ENCODE results near the gene LHX5.
"Not testable (repeated sequence)": the region's sequence is repeated elsewhere in the genome, so short reads cannot be mapped to it uniquely, and the experiment has no call there.

Gene LHX5

GRCh38 chr12:113471619-113472171, at the start of gene LHX5:
Gene LHX5 (minus strand): TSS chr12:113471871. CDS start chr12:113471498, 373 bp downstream.
- FAIRE-seq: no peak

GRCh38 chr12:113519464-113520307, 48.0 kb upstream of the LHX5 start:
- FAIRE-seq: no peak

GRCh38 chr12:113515082-113515856, 43.6 kb upstream of the LHX5 start:
- FAIRE-seq: no peak

- FAIRE-seq: no peak
Measured at GRCh38 chr12:113514602-113515001, 42.9 kb upstream of the LHX5 start.

- no peak for FAIRE-seq
Measured at GRCh38 chr12:113512568-113512967, 40.9 kb upstream of the LHX5 start.

- no peak for FAIRE-seq
Measured at GRCh38 chr12:113506867-113507266, 35.2 kb upstream of the LHX5 start.

- FAIRE-seq: no peak
Measured at GRCh38 chr12:113505941-113506340, 34.3 kb upstream of the LHX5 start.

GRCh38 chr12:113504917-113505316, 33.2 kb upstream of the LHX5 start:
- FAIRE-seq: no peak

- FAIRE-seq: no peak
Measured at GRCh38 chr12:113500782-113501311, 29.2 kb upstream of the LHX5 start.

- no peak for FAIRE-seq
Measured at GRCh38 chr12:113500306-113500675, 28.6 kb upstream of the LHX5 start.

GRCh38 chr12:113498490-113498889, 26.8 kb upstream of the LHX5 start:
- no peak for FAIRE-seq

GRCh38 chr12:113497693-113498092, 26.0 kb upstream of the LHX5 start:
- FAIRE-seq: no peak

- FAIRE-seq: not testable (repeated sequence)
Measured at GRCh38 chr12:113495941-113496340, 24.3 kb upstream of the LHX5 start.

- FAIRE-seq: no peak
Measured at GRCh38 chr12:113488322-113488721, 16.7 kb upstream of the LHX5 start.

- FAIRE-seq: no peak
Measured at GRCh38 chr12:113486722-113487121, 15.1 kb upstream of the LHX5 start.

- FAIRE-seq: no peak
Measured at GRCh38 chr12:113485330-113485729, 13.7 kb upstream of the LHX5 start.

GRCh38 chr12:113482334-113482733, 10.7 kb upstream of the LHX5 start:
- no peak for FAIRE-seq

- FAIRE-seq: no peak
Measured at GRCh38 chr12:113480336-113480971, 8.8 kb upstream of the LHX5 start.

- FAIRE-seq: no peak
Measured at GRCh38 chr12:113479590-113480335, 8.1 kb upstream of the LHX5 start.

- FAIRE-seq: no peak
Measured at GRCh38 chr12:113479216-113479589, 7.5 kb upstream of the LHX5 start.

GRCh38 chr12:113478351-113479011, 6.8 kb upstream of the LHX5 start:
- FAIRE-seq: no peak

- FAIRE-seq: no peak
Measured at GRCh38 chr12:113477842-113478215, 6.2 kb upstream of the LHX5 start.

Measured in A204.1 (cell line).